Activated CD8-positive, alpha-beta memory T cell treated with anti-CD3 and anti-CD28 coated beads for 24 hours (primary cell): ENCODE data around the gene LHPP.

Source experiments
- DNase-seq: peaks from one replicate; pipeline ENCODE4 v3.0.0-alpha.2; 2020

The LHPP gene

GRCh38 chr10:124559372-124560132 is 97.9 kb downstream of the LHPP start:
- DNase-seq, result no peak

DNA sequence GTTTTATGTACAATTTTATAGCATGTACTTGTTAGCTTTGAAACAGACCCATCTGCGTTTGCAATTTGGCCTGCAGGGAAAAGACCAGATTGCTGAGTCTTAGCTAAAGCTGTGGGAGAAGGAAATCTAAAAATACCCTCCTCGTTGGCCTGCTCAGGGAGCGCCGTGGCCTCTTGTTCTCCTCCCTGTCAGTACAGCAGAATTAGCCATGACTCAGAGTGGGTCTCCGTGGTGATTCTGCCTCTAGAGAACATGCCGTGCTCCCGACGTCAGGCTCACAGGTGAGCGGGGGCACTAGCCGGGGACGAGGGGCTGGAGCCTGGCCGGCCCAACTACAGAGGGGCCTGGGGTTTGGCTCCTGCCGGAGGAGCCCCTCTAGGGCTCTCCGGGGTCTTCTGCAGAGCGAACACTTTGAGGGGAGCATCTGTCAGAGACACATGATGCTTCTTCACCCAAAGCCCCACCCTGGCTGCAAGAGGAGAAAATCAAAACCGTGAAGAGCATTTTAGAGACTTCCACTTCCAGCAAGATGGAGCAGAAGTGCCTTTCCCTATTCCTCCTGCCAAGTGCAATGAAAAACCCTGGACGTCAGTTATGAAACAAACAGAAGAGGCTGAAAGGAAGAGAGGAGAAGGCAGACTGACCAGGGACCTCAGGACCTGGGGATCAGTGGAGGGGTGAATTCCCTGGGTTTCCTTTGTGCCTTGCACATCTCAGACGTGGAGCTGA is 98.9 kb downstream of the LHPP start:
- DNase-seq, result no peak

DNA sequence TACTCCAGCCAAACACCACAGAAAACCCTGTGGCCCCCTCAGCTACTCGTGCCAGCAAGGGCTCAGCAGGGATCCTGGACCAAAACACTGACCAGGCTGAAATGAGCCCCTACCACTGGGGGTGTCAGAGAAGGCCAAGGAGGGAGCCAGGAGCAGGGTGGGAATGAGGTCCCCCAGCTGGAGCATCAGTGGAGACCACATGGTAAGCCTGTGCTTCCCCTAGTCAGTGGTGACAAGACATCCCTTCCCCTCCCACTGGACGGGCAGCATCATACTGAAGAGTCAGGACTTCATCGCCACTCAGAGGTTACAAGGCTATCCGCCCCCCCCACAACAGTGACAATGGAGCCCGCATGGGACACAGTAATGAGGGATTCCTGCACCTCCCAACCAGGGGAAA is 99.6 kb downstream of the LHPP start:
- no peak for DNase-seq

- no peak for DNase-seq
These were observed 100.9 kb downstream of the LHPP start for GRCh38 chr10:124562425-124563060.

DNA sequence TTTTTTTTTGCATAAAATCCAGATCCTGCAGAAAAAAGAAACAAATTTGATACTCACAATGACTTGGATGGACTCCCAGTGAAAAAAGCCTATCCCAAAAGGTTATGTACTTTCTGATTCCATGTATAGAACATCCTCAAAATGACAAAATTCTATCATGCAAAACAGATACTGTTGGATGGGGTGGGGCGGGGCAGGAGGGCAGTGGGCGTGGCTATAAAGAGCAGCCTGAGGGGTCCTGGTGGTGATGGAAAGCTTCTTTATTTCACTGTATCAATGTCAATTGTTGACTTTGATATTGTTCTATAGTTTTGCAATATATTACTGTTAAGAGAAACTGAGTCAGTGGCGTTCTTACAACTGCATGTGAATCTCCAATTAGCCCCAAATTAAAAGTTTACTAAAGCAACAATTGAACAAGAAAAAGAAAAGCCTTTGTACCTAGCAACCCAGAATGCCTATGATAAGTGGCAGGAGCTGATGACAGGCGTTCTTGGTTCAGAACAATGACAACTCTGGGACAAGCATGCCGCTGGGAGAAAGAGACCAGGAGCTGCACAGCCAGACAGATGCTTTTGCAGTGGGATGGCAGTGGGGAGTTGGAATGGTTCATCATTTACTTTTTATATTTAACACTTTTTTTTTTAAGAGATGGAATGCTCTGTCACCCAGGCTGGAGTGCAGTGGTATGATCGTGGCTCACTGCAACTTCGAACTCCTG is 101.9 kb downstream of the LHPP start:
- DNase-seq, result no peak

DNA sequence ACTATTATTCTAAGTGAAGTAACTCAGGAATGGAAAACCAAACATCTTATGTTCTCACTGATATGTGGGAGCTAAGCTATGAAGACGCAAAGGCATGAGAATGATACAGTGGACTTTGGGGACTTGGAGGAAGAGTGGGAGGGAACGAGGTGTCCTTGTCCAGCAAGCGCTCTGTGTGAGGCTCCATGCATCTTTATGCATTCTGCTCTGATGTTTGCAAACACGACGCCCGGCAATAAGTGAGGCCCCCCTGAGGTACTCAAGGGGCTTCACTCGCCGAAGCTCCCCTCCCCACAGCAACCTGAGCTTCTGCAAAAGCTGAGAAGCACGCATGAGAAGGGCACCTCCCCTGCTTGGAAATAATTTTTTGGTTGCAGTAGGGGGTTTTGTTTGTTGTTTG is 103.3 kb downstream of the LHPP start:
- no peak for DNase-seq

- no peak for DNase-seq
These were observed 104.1 kb downstream of the LHPP start for GRCh38 chr10:124565565-124566221.

- DNase-seq, result no peak
These were observed 104.7 kb downstream of the LHPP start for GRCh38 chr10:124566222-124566888.

DNA sequence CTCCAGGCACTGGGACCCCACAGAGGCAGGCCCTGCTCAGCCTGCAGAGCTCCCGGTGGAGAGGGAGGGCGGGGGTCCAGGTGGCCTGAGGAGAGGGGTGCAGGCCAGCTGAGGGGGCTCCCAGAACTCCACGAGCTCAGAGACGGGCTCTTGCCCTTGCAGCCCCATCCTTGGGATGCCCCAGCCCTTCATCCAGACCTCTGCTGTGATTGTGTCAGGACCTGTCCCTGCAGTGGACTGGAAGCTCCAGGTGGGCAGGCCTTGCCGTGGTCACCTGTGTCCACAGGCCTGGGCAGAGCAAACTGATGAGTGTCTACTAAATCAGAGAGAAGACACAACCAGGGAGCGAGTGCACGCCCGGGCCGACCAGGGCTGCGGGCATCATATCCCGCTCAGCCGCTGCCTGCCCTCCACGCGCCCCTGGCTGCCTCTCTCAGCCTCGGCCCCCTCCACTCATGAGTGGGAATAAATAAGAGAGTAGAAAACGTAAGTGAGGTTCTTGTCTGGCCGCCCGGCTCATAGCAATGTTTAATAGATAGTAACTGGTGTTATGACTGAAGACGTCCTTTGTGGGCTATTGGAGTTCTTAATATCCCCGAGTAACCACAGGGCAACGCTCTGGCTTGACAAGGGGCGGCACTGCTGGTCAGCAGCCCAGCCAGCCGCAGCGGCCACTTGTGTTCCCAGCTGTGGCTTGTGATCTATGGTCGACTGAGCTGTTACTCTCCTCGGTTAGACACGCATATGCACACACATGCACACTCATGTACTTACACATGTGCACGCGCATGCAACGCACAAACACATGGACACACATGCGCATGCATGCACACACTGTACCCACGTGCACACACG is 105.6 kb downstream of the LHPP start:
- DNase-seq, result no peak

- no peak for DNase-seq
These were observed 106.7 kb downstream of the LHPP start for GRCh38 chr10:124568339-124568738.

DNA sequence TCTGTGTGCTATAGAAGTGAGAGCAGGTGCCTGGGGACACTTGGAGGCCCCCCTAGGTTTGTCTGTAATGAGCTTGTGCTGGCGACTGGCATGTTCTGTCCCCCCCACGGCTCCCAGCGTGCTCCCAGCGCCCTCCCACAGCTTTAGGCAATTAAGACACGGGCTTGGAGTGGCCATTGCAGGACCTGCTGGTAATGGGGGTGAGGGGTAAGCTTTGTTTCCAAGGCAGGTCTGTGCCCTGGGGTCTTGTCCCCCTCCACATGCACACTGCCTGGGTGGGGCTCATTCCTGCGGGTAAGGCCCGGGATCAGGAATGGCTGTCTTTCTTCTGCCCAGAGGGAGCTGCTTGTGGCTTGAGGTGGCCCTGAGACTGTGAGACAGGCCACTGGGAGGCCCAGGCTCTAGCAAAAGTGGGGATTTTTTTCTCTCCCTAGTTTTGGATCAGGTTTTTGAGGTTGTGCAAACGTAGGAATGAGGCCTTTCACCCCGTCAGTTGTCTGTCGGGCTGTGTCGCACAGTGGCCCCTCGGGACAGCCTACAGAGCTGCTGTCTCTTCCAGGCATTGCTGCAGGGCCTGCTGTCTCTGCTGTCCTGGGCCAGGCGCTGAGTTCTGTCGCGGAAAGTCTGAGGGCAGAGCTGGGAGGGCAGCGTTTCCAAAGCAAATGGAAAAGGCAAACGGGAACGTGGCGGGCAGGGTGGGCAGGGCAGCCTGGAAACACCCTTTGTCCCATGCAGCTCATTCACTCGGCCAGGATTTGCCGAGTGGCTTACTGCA is 107.4 kb downstream of the LHPP start:
- DNase-seq, result no peak

DNA sequence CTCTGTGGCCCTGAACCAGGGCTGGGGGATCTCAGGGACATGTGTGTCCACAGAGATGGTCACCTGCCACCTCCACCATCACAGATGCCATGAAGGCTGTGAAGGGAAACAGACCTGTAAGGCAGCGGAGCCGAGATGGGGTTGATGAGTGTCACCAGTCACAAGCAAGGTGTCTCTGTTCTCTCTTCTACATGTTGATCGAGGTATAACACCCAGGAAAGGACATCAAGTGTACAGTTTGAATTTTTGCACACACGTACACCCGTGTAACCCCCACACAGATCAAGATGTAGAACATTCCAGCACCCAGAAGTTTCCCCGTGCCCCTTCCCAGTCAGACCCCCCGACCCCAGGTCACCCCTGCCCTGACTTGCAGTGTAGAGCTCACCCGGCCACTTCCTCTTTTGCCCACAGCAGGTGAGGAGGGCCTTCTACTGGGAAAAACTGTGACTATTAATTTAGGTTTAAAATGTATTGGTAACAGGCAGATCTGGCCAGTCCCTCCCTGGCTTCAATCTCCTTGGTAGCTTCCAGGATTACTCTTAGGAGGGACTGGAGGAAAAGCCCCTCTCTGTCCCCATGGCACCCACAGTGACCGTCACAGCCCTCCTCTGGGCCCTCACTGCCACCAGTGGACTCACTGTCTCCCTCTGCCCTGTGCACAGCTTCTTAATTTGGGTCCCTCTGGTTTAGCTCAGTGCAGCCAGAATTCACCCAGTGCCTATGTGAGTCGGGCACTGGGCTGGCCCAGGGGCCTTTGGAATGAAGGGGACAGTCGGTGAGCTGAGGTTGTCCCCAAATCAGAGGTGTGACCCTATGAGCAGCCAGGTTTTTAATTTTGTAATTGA is 108.2 kb downstream of the LHPP start:
- DNase-seq, result no peak

GRCh38 chr10:124570646-124571045 is 109.0 kb downstream of the LHPP start:
- DNase-seq, result no peak

DNA sequence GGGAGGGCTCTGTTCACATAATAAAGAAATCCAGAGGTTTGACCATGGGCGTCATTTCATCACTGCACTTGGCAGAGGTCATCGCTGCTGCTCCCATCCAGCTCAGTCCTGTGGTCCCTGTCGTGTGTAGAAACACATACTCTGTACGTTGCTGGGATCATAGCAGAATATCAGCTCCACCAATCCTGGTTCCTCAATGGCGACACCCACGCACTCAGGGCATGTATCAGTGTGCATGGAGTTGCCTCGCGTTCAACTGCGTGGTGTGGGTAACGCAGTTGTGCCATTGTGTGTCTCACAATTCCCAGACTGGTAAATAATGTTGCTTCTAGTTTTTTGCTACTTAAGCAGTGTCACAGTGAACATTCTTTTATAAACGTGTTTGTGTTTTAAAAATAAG is 111.1 kb downstream of the LHPP start:
- DNase-seq, result no peak

- DNase-seq, result no peak
These were observed 112.3 kb downstream of the LHPP start for GRCh38 chr10:124573726-124574455.

- no peak for DNase-seq
These were observed 112.9 kb downstream of the LHPP start for GRCh38 chr10:124574456-124575070.

DNA sequence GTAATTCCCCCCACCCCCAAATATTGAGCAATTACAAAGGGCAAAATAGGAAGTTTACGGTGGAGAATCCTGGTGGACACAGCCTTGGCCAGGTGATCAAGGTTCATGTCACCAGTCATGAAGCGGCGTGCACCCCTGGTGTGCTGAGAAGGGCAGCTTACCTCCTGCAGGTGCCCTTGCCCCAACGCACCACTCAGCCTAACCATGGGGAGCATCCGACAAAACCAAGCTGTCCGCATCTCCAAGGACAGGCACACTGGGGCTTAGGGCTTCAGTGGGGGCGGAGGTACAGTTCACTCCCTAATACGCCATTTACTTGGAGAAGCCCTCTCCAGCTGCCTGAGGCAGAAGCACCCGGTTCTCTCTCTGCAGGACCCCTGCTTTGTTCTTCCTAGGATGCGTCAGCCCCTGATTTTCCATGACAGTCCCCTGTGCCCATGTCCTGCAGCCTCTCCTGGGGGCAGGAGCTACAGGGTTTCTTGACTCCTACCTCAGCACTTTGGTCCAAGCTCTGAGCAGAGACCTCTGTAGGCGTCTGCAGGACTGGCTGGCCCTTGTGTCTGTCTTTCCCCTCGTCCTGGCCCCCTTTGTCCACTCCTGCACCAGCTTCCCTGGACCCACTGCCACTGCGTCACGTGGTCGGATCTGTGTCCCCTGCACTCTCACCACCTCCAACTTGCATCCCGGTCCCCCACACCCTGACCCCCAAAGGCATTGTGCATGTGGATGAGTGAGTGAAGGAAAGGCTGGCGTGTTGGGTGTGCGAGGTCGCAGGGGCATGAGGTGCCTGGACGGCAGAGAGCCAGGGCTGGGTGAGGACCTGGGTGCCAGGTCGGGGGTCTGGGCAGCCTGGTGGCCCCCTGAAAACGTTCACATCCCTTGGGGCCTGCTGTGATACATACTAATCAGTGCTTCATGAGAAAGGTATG is 113.7 kb downstream of the LHPP start:
- no peak for DNase-seq
